GM18517 (cell line): Measurements from ENCODE around the gene MALT1.
"Not testable (repeated sequence)": the region's sequence is repeated elsewhere in the genome, so short reads cannot be mapped to it uniquely, and the experiment has no call there.

Source experiments
- ATAC-seq: cut with Tn5 transposase; IDR thresholded peaks from one replicate; pipeline ENCODE4 v1.9.1; 2021; ENCODE audit warnings: mild to moderate bottlenecking, moderate library complexity; ENCODE audit not compliant: unreplicated experiment

The MALT1 gene

DNA sequence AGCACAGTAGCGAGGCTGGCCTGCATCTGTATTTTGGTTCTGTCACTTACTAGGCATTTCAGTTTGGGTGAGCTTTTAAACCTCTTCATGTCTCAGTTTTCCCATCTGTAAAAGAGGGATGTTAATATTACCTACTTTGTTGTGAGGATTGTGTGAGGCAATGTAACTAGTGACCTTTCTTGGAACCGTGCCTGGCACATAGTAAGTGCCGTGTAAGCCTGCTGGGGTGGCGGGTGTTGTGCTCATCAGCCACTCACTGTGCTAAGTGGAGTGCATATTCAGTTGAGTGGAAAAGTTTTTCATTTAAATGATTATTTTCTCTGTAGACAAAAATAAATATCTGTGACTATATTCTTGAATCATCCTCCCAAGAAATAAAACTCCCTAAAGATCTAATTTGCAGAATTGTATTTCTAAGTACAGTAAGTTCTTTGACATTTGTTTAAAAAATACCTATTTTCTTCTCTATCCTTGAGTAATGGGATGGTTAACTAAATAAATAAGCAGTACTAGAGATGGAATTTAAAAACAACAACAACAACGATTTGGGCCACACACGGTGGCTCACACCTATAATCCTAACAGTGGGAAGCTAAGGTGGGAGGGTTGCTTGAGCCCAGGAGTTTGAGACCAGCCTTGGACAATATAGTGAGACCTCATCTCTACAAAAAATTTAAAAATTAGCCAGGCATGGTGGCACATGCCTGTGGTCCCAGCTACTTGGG is 56.7 kb downstream of the MALT1 start:
- no peak for ATAC-seq

- no peak for ATAC-seq
Measured at GRCh38 chr18:58728719-58729118, 57.5 kb downstream of the MALT1 start.

- ATAC-seq: no peak
Measured at GRCh38 chr18:58730618-58731017, 59.4 kb downstream of the MALT1 start.

DNA sequence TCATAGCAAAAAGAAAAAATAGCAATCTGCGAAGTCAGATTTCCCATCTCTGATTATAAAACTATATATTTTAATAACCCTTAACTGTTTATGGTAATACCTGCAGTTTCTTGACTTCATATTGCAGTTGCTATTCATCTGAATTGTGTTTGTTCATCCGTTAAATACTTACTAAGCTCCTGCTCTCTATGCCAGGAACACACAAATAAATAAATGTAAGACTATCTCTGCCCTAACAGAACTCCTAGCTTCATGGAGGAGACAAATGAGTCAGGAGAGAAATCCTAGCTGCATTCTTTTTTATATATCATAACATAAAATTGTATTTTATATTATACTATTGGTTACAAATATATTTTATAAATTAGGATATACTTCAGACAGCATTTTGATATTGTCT is 61.2 kb downstream of the MALT1 start:
- no peak for ATAC-seq

- ATAC-seq: no peak
Measured at GRCh38 chr18:58733866-58734265, 62.6 kb downstream of the MALT1 start.

DNA sequence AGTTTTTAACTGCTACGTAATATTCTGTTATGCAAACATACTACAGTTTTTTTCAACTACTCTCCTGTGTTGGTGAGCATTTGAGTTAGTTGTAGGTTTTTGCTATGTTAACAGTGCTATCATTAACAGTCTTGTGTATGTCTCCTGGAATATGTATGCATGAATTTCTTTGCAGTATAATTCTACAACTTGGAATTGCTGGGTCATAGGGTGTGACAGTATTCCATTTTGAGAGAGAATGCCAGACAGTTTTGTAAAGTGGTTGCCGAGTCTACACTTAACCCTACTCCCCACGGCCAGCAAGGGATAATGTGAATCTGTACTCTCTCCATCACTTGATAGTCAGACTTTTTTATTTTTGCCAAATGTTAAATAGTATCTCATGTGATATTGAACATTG is 67.1 kb downstream of the MALT1 start:
- ATAC-seq: no peak

GRCh38 chr18:58745914-58746313 is 74.6 kb downstream of the MALT1 start:
- ATAC-seq: no peak

GRCh38 chr18:58748899-58749595 is 77.8 kb downstream of the MALT1 start:
- ATAC-seq: no peak

GRCh38 chr18:58753976-58754375 is 82.7 kb downstream of the MALT1 start:
- no peak for ATAC-seq

GRCh38 chr18:58754544-58755068 is 83.3 kb downstream of the MALT1 start:
- ATAC-seq: no peak

DNA sequence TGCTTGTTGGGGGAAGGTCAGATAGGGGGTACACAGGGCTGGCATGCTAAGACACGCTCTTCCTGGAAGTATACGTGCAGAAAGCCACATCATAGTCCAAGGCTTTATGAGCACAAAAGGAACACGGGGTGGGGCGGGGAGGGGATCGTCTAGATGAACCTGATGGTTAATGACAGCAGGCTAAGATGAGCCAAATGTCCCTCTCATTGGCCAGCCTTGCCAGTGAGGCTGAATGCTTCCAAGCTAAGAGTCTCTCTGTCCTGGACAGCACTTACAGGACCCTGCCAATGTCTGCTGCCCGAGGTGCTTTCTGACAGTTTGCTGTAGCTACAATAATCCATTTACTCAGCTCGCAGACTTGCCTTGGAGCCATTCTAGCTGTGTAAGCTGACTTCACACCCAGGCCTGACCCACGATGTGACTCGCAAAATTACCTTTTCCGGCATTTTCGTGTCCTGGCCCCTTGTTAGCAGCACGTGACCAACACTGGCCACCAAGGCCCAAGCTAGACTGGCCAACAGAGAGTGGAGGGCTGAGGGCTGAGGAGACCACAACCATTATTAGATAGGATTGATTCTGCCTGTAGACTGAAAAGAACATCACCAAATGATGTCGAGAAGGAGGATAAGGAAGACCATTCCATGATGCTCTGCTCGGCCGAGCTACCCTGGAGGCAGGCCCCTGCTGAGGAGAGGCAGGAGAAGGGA is 84.2 kb downstream of the MALT1 start:
- ATAC-seq: no peak

GRCh38 chr18:58756148-58756547 is 84.9 kb downstream of the MALT1 start:
- ATAC-seq: no peak

- ATAC-seq: no peak
Measured at GRCh38 chr18:58756596-58757240, 85.5 kb downstream of the MALT1 start.

- ATAC-seq: not testable (repeated sequence)
Measured at GRCh38 chr18:58757351-58757750, 86.1 kb downstream of the MALT1 start.

- ATAC-seq: no peak
Measured at GRCh38 chr18:58758046-58758445, 86.8 kb downstream of the MALT1 start.

DNA sequence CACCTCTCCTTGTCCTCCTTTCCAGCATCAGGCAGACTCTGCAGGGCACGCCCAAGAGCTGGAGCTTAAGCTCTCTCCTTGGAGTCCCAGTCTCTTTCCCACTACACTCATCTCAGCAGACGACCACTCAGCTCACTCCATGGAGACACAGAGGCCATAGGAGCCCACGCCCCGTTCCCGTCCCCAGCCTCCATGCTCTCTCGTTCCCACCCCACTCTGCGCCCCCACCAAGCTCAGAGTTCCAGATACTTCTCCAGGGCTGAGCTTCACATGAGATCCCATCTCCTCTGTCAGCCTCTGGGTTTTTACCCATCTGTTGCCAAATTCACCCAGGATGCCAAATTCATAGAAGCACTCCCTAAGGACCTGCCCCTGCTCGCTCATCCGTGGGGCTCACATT is 87.3 kb downstream of the MALT1 start:
- ATAC-seq: no peak

DNA sequence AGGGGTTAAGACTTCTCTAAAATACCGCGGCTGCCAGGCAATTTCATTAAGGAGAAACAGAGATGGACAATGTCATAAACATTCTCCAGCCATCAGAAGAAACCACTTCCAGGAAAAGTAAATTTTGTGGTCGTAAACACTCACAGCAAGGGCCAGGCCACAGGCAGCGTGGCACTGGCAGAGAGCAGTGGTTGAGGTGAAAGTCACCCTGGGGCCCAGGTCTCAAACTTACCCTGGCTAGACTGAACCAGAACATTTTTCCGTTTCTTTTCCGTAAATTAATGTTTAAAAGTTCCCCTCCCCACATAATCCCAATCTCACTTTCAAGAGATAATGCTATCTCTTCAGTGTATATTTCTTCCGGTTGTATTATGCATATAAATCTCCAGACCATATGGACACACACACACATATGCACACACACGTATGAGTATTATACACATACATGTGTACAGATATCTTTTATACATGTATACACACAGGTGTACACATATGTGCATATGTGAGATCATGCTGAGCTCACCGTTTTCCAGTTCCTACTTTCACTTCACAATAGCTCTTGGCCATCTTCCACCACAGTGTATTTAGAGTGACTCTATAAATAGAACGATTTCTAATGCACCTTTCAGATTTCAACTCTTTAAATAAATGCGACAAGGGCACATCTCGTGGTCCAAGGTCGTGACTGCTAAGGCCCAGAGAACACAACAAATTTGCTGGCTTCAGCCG is 90.1 kb downstream of the MALT1 start:
- ATAC-seq: peak; percentile 78

GRCh38 chr18:58761970-58762780 is 90.9 kb downstream of the MALT1 start:
- no peak for ATAC-seq

DNA sequence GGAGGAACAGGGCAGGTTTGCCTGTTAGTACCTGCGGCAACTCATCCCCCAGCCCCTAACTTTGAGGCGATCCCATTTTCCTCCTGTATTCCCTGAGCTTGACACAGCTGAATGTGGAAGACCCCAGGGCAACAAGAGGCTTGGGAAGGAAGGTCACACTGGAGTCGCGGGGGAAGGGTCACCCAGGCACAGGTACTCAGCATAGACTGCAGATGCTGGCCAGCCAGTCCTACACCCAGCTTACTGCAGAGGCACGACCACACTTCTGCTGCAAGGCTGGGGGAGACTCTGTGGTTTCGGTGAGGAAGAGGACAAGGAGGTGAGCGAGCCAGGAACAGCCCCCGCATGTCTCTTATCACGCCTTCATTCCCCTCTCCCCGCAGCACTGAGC is 91.5 kb downstream of the MALT1 start:
- no peak for ATAC-seq

DNA sequence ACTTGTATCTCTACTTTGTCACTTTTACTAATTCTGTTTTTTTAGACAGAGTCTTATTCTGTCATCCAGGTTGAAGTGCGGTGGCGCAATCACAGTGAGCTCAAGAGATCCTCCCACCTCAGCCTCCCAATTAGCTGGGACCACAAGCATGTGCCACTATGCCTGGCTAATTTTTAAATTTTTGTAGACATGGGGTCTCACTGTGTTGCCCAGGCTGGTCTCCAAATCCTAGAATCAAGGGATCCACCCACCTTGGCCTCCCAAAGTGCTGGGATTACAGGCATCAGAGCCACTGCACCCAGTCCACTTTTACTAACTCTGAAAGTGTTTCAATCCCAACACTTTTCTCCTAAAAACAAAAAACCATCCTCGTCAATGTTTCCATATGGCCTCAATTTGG is 94.9 kb downstream of the MALT1 start:
- ATAC-seq: no peak
